ENCODE results near the gene BMPR1B.

The BMPR1B gene

DNA sequence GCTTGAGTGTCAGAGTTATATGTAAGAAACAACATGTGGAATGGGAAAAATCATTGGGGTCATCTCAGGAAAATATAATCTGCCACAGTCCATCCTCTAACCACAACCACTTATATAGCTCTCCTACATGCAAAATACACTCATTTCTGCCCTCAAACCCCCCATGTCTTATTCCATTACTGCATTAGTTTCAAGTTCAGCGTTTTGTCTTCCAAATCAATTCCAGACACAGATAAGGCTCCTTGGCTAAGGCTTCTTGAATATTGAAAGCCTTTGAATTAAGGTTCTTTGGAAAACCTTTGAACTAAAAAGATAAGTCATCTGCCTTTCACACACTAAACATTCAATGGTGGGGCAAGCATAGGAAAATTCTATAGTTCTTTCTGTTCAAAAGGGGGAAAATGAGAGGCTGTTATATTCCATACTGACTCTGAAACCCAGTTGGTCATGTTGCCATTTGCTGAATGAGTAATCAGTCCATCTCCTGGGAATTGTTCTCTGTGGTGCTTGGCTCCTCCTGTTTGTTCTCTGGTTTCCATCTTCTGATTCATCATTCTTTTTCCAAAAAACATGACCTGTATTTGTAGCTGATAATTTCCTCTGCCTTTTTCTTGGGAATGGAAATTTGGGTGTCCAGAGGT, 218.7 kb downstream of the BMPR1B start:
- no peaks in the 10 kb centered on the region for H3K9me3 ChIP-seq (ENCODE audit: control extremely low read depth in 1 of 5, control insufficient read depth in 4 of 5, insufficient read depth in 2 of 5, low read depth in 1 of 5, low read length in 4 of 5)
- H3K27ac ChIP-seq (ENCODE audit: insufficient read depth in 1 of 2, low read depth in 1 of 2, low read length in 2 of 2, poor library complexity in 1 of 2, severe bottlenecking in 2 of 2) = no peak overlapping the region
- CTCF ChIA-PET = interaction anchor here (0.6 kb wide), 1 partner anchor 20 kb away, joined by 3 read pairs; no protein-coding TSS in a partner anchor
- no peak overlapping the region for H3K4me3 ChIP-seq (ENCODE audit: control insufficient read depth in 1 of 7, extremely low read depth in 1 of 7, insufficient read depth in 4 of 7, low read depth in 2 of 7, low read length in 6 of 7)
- H3K4me1 ChIP-seq (ENCODE audit: control extremely low read depth in 1 of 4, control insufficient read depth in 4 of 4, insufficient read depth in 4 of 4, low read length in 3 of 4) = no peaks in the 10 kb centered on the region
- no peaks in the 10 kb centered on the region for H3K36me3 ChIP-seq (ENCODE audit: control insufficient read depth in 4 of 4, insufficient read depth in 4 of 4, low read length in 3 of 4)
- no CpG with 5 or more reads among the region's 1 CpG for WGBS (ENCODE audit: insufficient coverage)
- POLR2A ChIA-PET = no interaction called here
- no peak for DNase-seq
- no peaks in the 10 kb centered on the region for H3K27me3 ChIP-seq (replicated peaks in 2 of 5; ENCODE audit: control insufficient read depth in 4 of 5, insufficient read depth in 5 of 5, low read length in 4 of 5)

DNA sequence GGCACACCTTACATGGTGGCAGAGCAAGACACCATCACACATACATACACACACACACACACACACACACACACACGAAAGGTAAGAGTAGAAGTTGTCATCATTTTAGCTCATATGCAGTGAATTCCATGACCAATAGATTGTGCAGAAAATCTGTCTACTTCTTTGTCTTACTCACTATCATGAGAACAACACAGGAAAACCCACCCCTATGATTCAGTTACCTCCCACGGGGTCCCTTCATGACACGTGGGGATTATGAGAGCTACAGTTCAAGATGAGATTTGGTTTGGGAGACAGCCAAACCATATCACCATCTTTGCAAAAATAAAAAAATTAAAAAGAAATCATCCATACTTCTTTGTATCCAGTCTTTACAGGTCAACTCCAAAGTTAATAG, 221.1 kb downstream of the BMPR1B start:
- Histone ChIP-seq H3K4me3 (ENCODE audit: control insufficient read depth in 1 of 7, extremely low read depth in 1 of 7, insufficient read depth in 4 of 7, low read depth in 2 of 7, low read length in 6 of 7) (no peak overlapping the region), H3K36me3 (ENCODE audit: control insufficient read depth in 4 of 4, insufficient read depth in 4 of 4, low read length in 3 of 4) (no peaks in the 10 kb centered on the region), H3K27ac (ENCODE audit: insufficient read depth in 1 of 2, low read depth in 1 of 2, low read length in 2 of 2, poor library complexity in 1 of 2, severe bottlenecking in 2 of 2) (no peak overlapping the region), H3K9me3 (ENCODE audit: control extremely low read depth in 1 of 5, control insufficient read depth in 4 of 5, insufficient read depth in 2 of 5, low read depth in 1 of 5, low read length in 4 of 5) (no peaks in the 10 kb centered on the region), H3K27me3 (replicated peaks in 2 of 5; ENCODE audit: control insufficient read depth in 4 of 5, insufficient read depth in 5 of 5, low read length in 4 of 5) (no peaks in the 10 kb centered on the region), H3K4me1 (ENCODE audit: control extremely low read depth in 1 of 4, control insufficient read depth in 4 of 4, insufficient read depth in 4 of 4, low read length in 3 of 4) (no peaks in the 10 kb centered on the region)
- WGBS (ENCODE audit: insufficient coverage) = no CpG with 5 or more reads among the region's 3 CpGs
- CTCF ChIA-PET = interaction anchor here (0.9 to 1.4 kb wide), 2 partner anchors 23 to 34 kb away, joined by 3 read pairs; no protein-coding TSS in a partner anchor
- POLR2A ChIA-PET = no interaction called here
- DNase-seq = no peak

DNA sequence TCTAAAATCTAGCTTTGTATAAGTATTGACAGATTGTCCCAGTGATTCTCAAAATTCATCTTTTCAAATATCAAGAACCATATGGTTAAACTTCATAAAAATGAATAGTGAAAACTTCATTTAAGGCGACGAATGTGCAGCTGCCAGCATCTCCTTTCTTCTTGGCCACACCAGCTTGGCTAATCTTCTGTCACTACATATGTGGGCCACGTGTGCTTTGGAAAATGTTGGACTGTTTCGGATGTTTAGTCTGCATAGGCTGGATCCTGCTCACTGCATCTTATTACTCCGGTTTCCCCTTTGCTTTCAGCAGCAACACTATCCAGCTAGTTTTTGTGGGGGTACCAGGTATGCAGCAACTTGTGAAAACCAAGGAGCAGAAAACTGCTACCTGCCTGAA, 221.9 kb downstream of the BMPR1B start:
- CTCF ChIA-PET = interaction anchor here (0.9 to 1.4 kb wide), 2 partner anchors 23 to 35 kb away, joined by 3 read pairs; no protein-coding TSS in a partner anchor
- Histone ChIP-seq H3K27me3 (replicated peaks in 2 of 5; ENCODE audit: control insufficient read depth in 4 of 5, insufficient read depth in 5 of 5, low read length in 4 of 5) (no peaks in the 10 kb centered on the region), H3K4me3 (ENCODE audit: control insufficient read depth in 1 of 7, extremely low read depth in 1 of 7, insufficient read depth in 4 of 7, low read depth in 2 of 7, low read length in 6 of 7) (no peak overlapping the region), H3K4me1 (ENCODE audit: control extremely low read depth in 1 of 4, control insufficient read depth in 4 of 4, insufficient read depth in 4 of 4, low read length in 3 of 4) (no peaks in the 10 kb centered on the region), H3K9me3 (ENCODE audit: control extremely low read depth in 1 of 5, control insufficient read depth in 4 of 5, insufficient read depth in 2 of 5, low read depth in 1 of 5, low read length in 4 of 5) (no peaks in the 10 kb centered on the region), H3K27ac (ENCODE audit: insufficient read depth in 1 of 2, low read depth in 1 of 2, low read length in 2 of 2, poor library complexity in 1 of 2, severe bottlenecking in 2 of 2) (no peak overlapping the region), H3K36me3 (ENCODE audit: control insufficient read depth in 4 of 4, insufficient read depth in 4 of 4, low read length in 3 of 4) (no peaks in the 10 kb centered on the region)
- WGBS (ENCODE audit: insufficient coverage) = 100% methylated on average over 3 of the region's 5 CpGs
- POLR2A ChIA-PET = no interaction called here
- no peak for DNase-seq

DNA sequence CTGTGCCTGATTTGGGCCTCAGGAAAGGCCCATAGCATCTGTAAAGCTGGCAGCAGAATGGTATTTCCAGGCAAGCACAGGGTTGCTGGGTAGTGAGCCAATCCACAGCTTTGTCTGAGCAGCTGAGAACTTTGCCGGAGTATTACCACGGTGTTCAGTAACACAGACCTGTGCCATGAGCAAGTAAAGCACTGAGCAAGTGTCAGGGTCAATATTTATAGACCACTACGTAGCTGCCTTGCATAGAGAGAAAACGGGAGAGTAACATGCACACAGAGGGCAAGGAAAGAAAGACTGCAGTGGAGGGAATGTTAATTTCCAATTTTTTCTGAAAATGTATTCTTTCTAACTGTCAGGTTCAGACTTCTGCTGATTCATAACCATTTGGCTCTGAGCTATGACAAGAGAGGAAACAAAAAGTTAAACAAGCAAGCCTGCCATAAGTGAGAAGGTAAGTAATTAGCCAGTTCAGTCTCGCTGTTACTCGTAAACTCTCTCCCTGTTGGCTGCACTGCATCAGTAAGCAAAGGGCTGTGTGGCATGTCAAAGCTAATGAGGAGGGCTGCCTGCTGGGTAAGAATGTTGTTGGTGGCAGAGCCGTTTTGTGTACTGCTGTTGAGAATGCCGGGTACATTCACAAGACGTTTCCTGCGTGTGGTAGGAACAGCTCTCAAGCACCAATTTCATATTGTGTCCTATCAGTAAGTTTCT, 238.1 kb downstream of the BMPR1B start:
- WGBS (ENCODE audit: insufficient coverage) = 0% methylated on average over 9 of the region's 10 CpGs
- Histone ChIP-seq H3K27me3 (replicated peaks in 2 of 5; ENCODE audit: control insufficient read depth in 4 of 5, insufficient read depth in 5 of 5, low read length in 4 of 5) (no peaks in the 10 kb centered on the region), H3K36me3 (ENCODE audit: control insufficient read depth in 4 of 4, insufficient read depth in 4 of 4, low read length in 3 of 4) (no peaks in the 10 kb centered on the region), H3K27ac (ENCODE audit: insufficient read depth in 1 of 2, low read depth in 1 of 2, low read length in 2 of 2, poor library complexity in 1 of 2, severe bottlenecking in 2 of 2) (peak overlapping the region; percentile 79 to 87), H3K4me3 (ENCODE audit: control insufficient read depth in 1 of 7, extremely low read depth in 1 of 7, insufficient read depth in 4 of 7, low read depth in 2 of 7, low read length in 6 of 7) (peak overlapping the region in 5 of 7 experiments; percentile 26 to 86 (median 65)), H3K9me3 (ENCODE audit: control extremely low read depth in 1 of 5, control insufficient read depth in 4 of 5, insufficient read depth in 2 of 5, low read depth in 1 of 5, low read length in 4 of 5) (no peaks in the 10 kb centered on the region), H3K4me1 (ENCODE audit: control extremely low read depth in 1 of 4, control insufficient read depth in 4 of 4, insufficient read depth in 4 of 4, low read length in 3 of 4) (peaks cover 2 to 36% (median 9%) of the 10 kb centered on the region in 4 experiments)
- DNase-seq = peak; percentile 54 to 81 (median 70)
- ChIA-PET POLR2A (no interaction called here), CTCF (interaction anchor here (0.6 to 1.5 kb wide), 4 partner anchors 9 to 805 kb away, joined by 3 read pairs; no protein-coding TSS in a partner anchor)

DNA sequence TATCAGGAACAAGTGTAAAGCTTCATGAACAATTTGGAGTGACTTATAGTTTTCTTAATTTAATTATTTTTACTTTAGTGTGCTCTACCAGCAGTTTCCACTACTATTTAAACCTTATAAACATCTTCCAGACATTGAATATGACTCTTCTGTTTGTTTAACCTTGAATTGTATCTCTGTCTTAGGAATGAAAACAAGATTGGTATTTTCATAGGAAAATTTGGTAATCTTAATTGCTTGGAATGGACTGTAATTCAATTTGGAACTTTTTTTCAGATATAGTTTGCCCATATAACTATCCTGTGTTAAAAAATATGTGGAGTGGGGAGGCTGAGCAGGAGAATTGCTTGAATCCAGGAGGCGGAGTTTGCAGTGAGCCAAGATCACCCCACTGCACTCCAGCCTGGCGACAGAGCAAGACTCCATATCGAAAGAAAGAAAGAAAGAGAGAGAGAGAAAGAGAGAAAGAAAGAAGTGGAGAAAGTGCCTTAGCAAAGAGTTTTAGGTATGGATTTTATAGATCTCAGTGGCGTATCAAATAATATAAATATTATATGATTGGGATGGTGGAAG, 242.4 kb downstream of the BMPR1B start:
- H3K4me1 ChIP-seq (ENCODE audit: control extremely low read depth in 1 of 4, control insufficient read depth in 4 of 4, insufficient read depth in 4 of 4, low read length in 3 of 4) = peaks cover 0 to 31% (median 6%) of the 10 kb centered on the region in 4 experiments
- peak overlapping the region in 1 of 2 experiments; percentile 28 for H3K27ac ChIP-seq (ENCODE audit: insufficient read depth in 1 of 2, low read depth in 1 of 2, low read length in 2 of 2, poor library complexity in 1 of 2, severe bottlenecking in 2 of 2)
- no peaks in the 10 kb centered on the region for H3K36me3 ChIP-seq (ENCODE audit: control insufficient read depth in 4 of 4, insufficient read depth in 4 of 4, low read length in 3 of 4)
- WGBS (ENCODE audit: insufficient coverage) = 91% methylated on average over 1 of the region's 4 CpGs
- POLR2A ChIA-PET = no interaction called here
- no peaks in the 10 kb centered on the region for H3K9me3 ChIP-seq (ENCODE audit: control extremely low read depth in 1 of 5, control insufficient read depth in 4 of 5, insufficient read depth in 2 of 5, low read depth in 1 of 5, low read length in 4 of 5)
- CTCF ChIA-PET = interaction anchor here (0.7 to 1.3 kb wide), 2 partner anchors 11 to 16 kb away, joined by 3 read pairs; no protein-coding TSS in a partner anchor
- DNase-seq = no peak
- no peaks in the 10 kb centered on the region for H3K27me3 ChIP-seq (replicated peaks in 2 of 5; ENCODE audit: control insufficient read depth in 4 of 5, insufficient read depth in 5 of 5, low read length in 4 of 5)
- no peak overlapping the region for H3K4me3 ChIP-seq (ENCODE audit: control insufficient read depth in 1 of 7, extremely low read depth in 1 of 7, insufficient read depth in 4 of 7, low read depth in 2 of 7, low read length in 6 of 7)

DNA sequence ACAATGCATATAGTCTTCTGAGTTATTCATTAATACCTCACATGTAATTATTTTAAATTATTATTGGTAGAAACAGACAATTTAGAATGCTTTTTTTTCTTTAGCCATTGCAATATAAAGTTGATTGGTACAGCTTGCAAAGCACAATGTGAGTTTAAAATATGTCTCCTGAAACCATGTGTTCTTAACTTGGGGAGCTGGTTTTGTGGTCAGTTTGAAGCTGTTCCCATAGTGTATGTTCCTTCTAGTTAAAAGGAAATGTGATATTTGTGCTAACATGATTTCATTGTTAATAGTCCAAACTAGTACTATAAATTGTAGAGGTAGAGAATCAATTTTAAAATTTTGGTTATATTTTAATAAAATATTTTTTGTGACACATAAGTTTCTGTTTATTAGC, 247.2 kb downstream of the BMPR1B start:
- ChIA-PET CTCF (no interaction called here), POLR2A (no interaction called here)
- Histone ChIP-seq H3K4me1 (ENCODE audit: control extremely low read depth in 1 of 4, control insufficient read depth in 4 of 4, insufficient read depth in 4 of 4, low read length in 3 of 4) (peaks cover 0 to 6% (median 2%) of the 10 kb centered on the region in 4 experiments), H3K4me3 (ENCODE audit: control insufficient read depth in 1 of 7, extremely low read depth in 1 of 7, insufficient read depth in 4 of 7, low read depth in 2 of 7, low read length in 6 of 7) (no peak overlapping the region), H3K9me3 (ENCODE audit: control extremely low read depth in 1 of 5, control insufficient read depth in 4 of 5, insufficient read depth in 2 of 5, low read depth in 1 of 5, low read length in 4 of 5) (no peaks in the 10 kb centered on the region), H3K27me3 (replicated peaks in 2 of 5; ENCODE audit: control insufficient read depth in 4 of 5, insufficient read depth in 5 of 5, low read length in 4 of 5) (no peaks in the 10 kb centered on the region), H3K36me3 (ENCODE audit: control insufficient read depth in 4 of 4, insufficient read depth in 4 of 4, low read length in 3 of 4) (peaks cover 0 to 2% (median 0%) of the 10 kb centered on the region in 4 experiments), H3K27ac (ENCODE audit: insufficient read depth in 1 of 2, low read depth in 1 of 2, low read length in 2 of 2, poor library complexity in 1 of 2, severe bottlenecking in 2 of 2) (no peak overlapping the region)
- DNase-seq = no peak

DNA sequence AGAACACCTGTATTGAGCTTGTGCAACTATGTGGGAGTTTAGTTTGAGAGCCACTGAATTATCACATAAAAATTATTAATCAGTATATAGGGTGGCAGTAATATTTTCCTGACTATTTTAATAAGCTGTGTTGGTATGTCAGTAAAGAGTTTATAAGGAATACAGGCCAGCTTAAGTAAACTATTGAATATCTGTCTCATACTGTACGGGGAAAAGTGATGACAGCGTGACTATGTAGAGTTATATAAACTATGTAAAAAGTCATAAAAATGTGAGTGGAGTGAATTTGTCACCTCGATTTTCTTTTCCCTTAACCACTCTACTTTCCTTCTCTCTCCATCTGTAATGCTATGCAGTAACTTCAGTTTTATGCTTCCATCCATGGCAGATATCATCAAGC, 250.2 kb downstream of the BMPR1B start:
- WGBS (ENCODE audit: insufficient coverage) = no CpG with 5 or more reads among the region's 3 CpGs
- Histone ChIP-seq H3K36me3 (ENCODE audit: control insufficient read depth in 4 of 4, insufficient read depth in 4 of 4, low read length in 3 of 4) (peaks cover 0 to 2% (median 0%) of the 10 kb centered on the region in 4 experiments), H3K27ac (ENCODE audit: insufficient read depth in 1 of 2, low read depth in 1 of 2, low read length in 2 of 2, poor library complexity in 1 of 2, severe bottlenecking in 2 of 2) (no peak overlapping the region), H3K4me1 (ENCODE audit: control extremely low read depth in 1 of 4, control insufficient read depth in 4 of 4, insufficient read depth in 4 of 4, low read length in 3 of 4) (peaks cover 0 to 6% (median 0%) of the 10 kb centered on the region in 4 experiments), H3K27me3 (replicated peaks in 2 of 5; ENCODE audit: control insufficient read depth in 4 of 5, insufficient read depth in 5 of 5, low read length in 4 of 5) (no peaks in the 10 kb centered on the region), H3K4me3 (ENCODE audit: control insufficient read depth in 1 of 7, extremely low read depth in 1 of 7, insufficient read depth in 4 of 7, low read depth in 2 of 7, low read length in 6 of 7) (no peak overlapping the region), H3K9me3 (ENCODE audit: control extremely low read depth in 1 of 5, control insufficient read depth in 4 of 5, insufficient read depth in 2 of 5, low read depth in 1 of 5, low read length in 4 of 5) (no peaks in the 10 kb centered on the region)
- POLR2A ChIA-PET = no interaction called here
- CTCF ChIA-PET = no interaction called here
- no peak for DNase-seq
